Endothelial cell of umbilical vein (primary cell): ENCODE data around the gene ZNF648. TPM values are rescaled to one million over a fixed set of nuclear protein-coding genes. Genes with fewer than 3 reads are reported as not detected.

Experiments
- BruUV-seq: library from RNA; stranded (reverse); fragments of 400-500 nt; replicated peaks from 2 replicates; lab custom pipeline; 2021; lab: Mats Ljungman, UMichigan
- CTCF ChIA-PET: fragments of 300-600, 350-600 bp; sonication (Branson Sonifier 250); formaldehyde crosslinking; loops from one replicate; lab custom pipeline; 2021; ENCODE audit warnings: antibody characterized with exemption, inconsistent platforms; lab: Charles Lee
- POLR2A ChIA-PET: fragments of 300-600, 350-600 bp; sonication (Branson Sonifier 250); formaldehyde crosslinking; loops from one replicate; lab custom pipeline; 2021; ENCODE audit warnings: antibody characterized with exemption, inconsistent platforms; lab: Charles Lee
- DNase-seq: peaks from one replicate; pipeline ENCODE4 v3.0.0-alpha.2; 2011; ENCODE audit warnings: low read depth, low spot score
- FAIRE-seq: peaks from 2 replicates; lab custom pipeline; 2011; peaks lifted over from hg19 to GRCh38; lab: Jason Lieb, UNC
- H2AFZ ChIP-seq: 2 replicates; pipeline ENCODE4 v1.6.0; 2012; ENCODE audit warnings: low read depth, low read length, control low read depth, inconsistent platforms
- H3K27ac ChIP-seq: 2 replicates; pipeline ENCODE4 v1.5.1; 2011; ENCODE audit warnings: low read depth, mild to moderate bottlenecking, control low read depth, low read length, moderate library complexity; ENCODE audit not compliant: insufficient read depth
- H3K27me3 ChIP-seq, 2 experiments: 2 replicates each; pipeline versions ENCODE4 v1.6.0 to v1.6.1; 2011; ENCODE audit warnings: low read length in 2 of 2, mixed read lengths in 1 of 2; ENCODE audit not compliant: control insufficient read depth in 2 of 2, insufficient read depth in 2 of 2
- H3K36me3 ChIP-seq, 2 experiments: 2 replicates in 1 of 2; 3 replicates in 1 of 2; pipeline ENCODE4 v1.5.1; 2011; ENCODE audit warnings: low read length in 2 of 2, mild to moderate bottlenecking in 1 of 2, moderate library complexity in 1 of 2; ENCODE audit not compliant: control insufficient read depth in 2 of 2, insufficient read depth in 2 of 2; ENCODE audit errors: extremely low read depth in 1 of 2
- H3K4me1 ChIP-seq: 3 replicates; pipeline ENCODE4 v1.5.1; 2011; ENCODE audit warnings: mild to moderate bottlenecking, low read length; ENCODE audit not compliant: control insufficient read depth, insufficient read depth; ENCODE audit errors: extremely low read depth
- H3K4me2 ChIP-seq: 2 replicates; pipeline ENCODE4 v1.6.1; 2011; ENCODE audit warnings: low read length, control low read depth, mixed read lengths; ENCODE audit not compliant: insufficient read depth
- H3K4me3 ChIP-seq, 3 experiments: fragments of 200-600 bp in 1 of 3; sonication (generic), shearing (Covaris generic) in 1 of 3; replicated peaks in 1 of 3; 2 replicates each; pipeline ENCODE4 v1.5.1; 2011 to 2016; ENCODE audit warnings: control low read depth in 3 of 3, low read length in 3 of 3, mild to moderate bottlenecking in 2 of 3, inconsistent platforms in 1 of 3, low read depth in 1 of 3, moderate library complexity in 1 of 3; ENCODE audit not compliant: insufficient read depth in 1 of 3
- H3K79me2 ChIP-seq: 2 replicates; pipeline ENCODE4 v1.6.0; 2012; ENCODE audit warnings: low read length, inconsistent platforms; ENCODE audit not compliant: control insufficient read depth, insufficient read depth
- H3K9ac ChIP-seq: replicated peaks from 2 replicates; pipeline ENCODE3; 2011; ENCODE audit warnings: low read length, control low read depth; ENCODE audit not compliant: insufficient read depth; ENCODE audit errors: extremely low read depth
- H3K9me1 ChIP-seq: replicated peaks from 3 replicates; pipeline ENCODE4 v1.6.0; 2011; ENCODE audit warnings: mild to moderate bottlenecking, low read length; ENCODE audit not compliant: control insufficient read depth, insufficient read depth; ENCODE audit errors: extremely low read depth
- H3K9me3 ChIP-seq: replicated peaks from 2 replicates; pipeline ENCODE4 v1.5.1; 2012; ENCODE audit warnings: low read length, inconsistent platforms; ENCODE audit not compliant: control insufficient read depth, insufficient read depth
- H4K20me1 ChIP-seq: replicated peaks from 2 replicates; pipeline ENCODE3; 2011; ENCODE audit warnings: mild to moderate bottlenecking, low read length; ENCODE audit not compliant: control insufficient read depth, insufficient read depth; ENCODE audit errors: extremely low read depth
- CTCF ChIP-seq, 2 donors: IDR thresholded peaks; 1 replicate in 1 of 2; 2 replicates in 1 of 2; pipeline ENCODE4 v1.5.1; 2011; ENCODE audit warnings: low read length in 2 of 2, mild to moderate bottlenecking in 2 of 2, moderate library complexity in 2 of 2, control low read depth in 1 of 2, inconsistent platforms in 1 of 2, low read depth in 1 of 2; ENCODE audit not compliant: insufficient read depth in 1 of 2; ENCODE audit errors: extremely low read depth in 1 of 2
- FOS ChIP-seq: IDR thresholded peaks from 2 replicates; pipeline ENCODE4 v1.6.1; 2011; ENCODE audit warnings: mild to moderate bottlenecking, low read length, moderate library complexity, borderline replicate concordance; ENCODE audit not compliant: insufficient read depth
- GATA2 ChIP-seq: IDR thresholded peaks from 2 replicates; pipeline ENCODE4 v1.7.0; 2011; ENCODE audit warnings: low read depth, mild to moderate bottlenecking, moderate library complexity, mixed read lengths, low read length; ENCODE audit not compliant: insufficient read length, insufficient read depth
- JUN ChIP-seq: IDR thresholded peaks from 2 replicates; pipeline ENCODE4 v1.6.1; 2011; ENCODE audit warnings: borderline replicate concordance, low read depth; ENCODE audit not compliant: insufficient read length, insufficient read depth
- MYC ChIP-seq: IDR thresholded peaks from one replicate; pipeline ENCODE4 v1.6.1; 2011; ENCODE audit warnings: mild to moderate bottlenecking, low read depth, low read length
- POLR2A ChIP-seq: IDR thresholded peaks from 2 replicates; pipeline ENCODE4 v1.6.1; 2012; ENCODE audit warnings: low read depth, mild to moderate bottlenecking, control low read depth, low read length
- POLR2AphosphoS5 ChIP-seq: IDR thresholded peaks from 2 replicates; pipeline ENCODE4 v1.6.1; 2012; ENCODE audit warnings: low read depth, mild to moderate bottlenecking, control low read depth, low read length, moderate library complexity; ENCODE audit not compliant: insufficient read depth
- dilution Hi-C: fragments of 300-500 bp; cut with MboI; formaldehyde crosslinking; loops from one replicate; pipeline ENCODE4 v1.15.0; 2019; ENCODE audit warnings: low sequenced_read_pairs; ENCODE audit not compliant: extremely low pct_ligation_motif_present
- intact Hi-C: fragments of 100-400 bp; cut with micrococcal nuclease; formaldehyde crosslinking; loops from one replicate; pipeline ENCODE4 v1.10.0; 2022
- polyA plus RNA-seq, 4 experiments: library from polyadenylated mRNA; depleted of rRNA in 3 of 4; stranded (reverse) in 3 of 4; unstranded in 1 of 4; fragments of >200 nt; gene quantifications; 2 replicates each; pipeline versions ENCODE4 v1.2.1 to v1.2.3, GENCODE V29; 2011 to 2012; ENCODE audit warnings: missing spikeins in 1 of 4
- total RNA-seq: library from RNA; stranded (reverse); gene quantifications from 2 replicates; pipeline ENCODE4 v1.2.3, GENCODE V29; 2021
- TF ChIP-seq, protein P1 (sequence below): IDR thresholded peaks from 2 replicates; pipeline ENCODE4 v1.6.1; 2011; ENCODE audit not compliant: insufficient read depth, insufficient read length

Gene ZNF648
- total and polyA plus RNA-seq, 2 donors (not counting 3 experiments of a cell fraction or from before 2014, with no cell fraction given), result not detected

DNA sequence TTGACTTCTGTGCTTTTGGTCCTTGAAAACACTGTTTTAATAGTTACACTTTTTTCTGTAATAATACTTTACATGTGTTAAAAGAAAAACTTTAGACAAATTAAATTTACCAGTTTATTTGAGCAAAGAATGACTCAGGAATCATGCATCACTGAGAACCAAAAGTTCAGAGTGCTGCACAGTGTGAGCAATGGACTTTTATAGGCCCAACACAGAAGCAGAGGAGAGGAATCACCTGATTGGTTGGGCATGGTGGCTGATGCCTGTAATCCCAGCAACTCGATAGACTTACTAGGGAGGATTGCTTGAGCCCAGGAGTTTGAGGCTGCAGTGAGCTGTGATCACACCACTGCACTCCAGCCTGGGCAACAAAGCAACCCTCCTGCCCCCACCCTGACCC, 29.3 kb downstream of the ZNF648 start:
- TF ChIP-seq, protein P1, sequence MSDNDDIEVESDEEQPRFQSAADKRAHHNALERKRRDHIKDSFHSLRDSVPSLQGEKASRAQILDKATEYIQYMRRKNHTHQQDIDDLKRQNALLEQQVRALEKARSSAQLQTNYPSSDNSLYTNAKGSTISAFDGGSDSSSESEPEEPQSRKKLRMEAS, result no peak
- no peak for TF ChIP-seq FOS
- no peak for TF ChIP-seq MYC
- no peak for TF ChIP-seq CTCF (IDR thresholded peaks at IDR 0.05; ENCODE audit: extremely low read depth in 1 of 2, insufficient read depth in 1 of 2, low read depth in 1 of 2, low read length in 2 of 2)
- TF ChIP-seq POLR2AphosphoS5, result no peak
- no peak for TF ChIP-seq GATA2
- no peak for TF ChIP-seq POLR2A
- no peak for TF ChIP-seq JUN
- no peak overlapping the region for H3K4me3 ChIP-seq
- no peaks in the 10 kb centered on the region for H3K36me3 ChIP-seq
- FAIRE-seq (no peak), DNase-seq (no peak)
- no peak overlapping the region for H3K9ac ChIP-seq
- ChIA-PET CTCF (interaction anchor here (1.2 kb wide), 1 partner anchor 22 kb away, joined by 3 read pairs; no protein-coding TSS in a partner anchor), POLR2A (no interaction called here)
- no peaks in the 10 kb centered on the region for H3K4me1 ChIP-seq
- H3K79me2 ChIP-seq, result no peaks in the 10 kb centered on the region
- H2AFZ ChIP-seq, result no peak overlapping the region
- no peaks in the 10 kb centered on the region for H3K27me3 ChIP-seq
- no peak overlapping the region for H3K4me2 ChIP-seq
- no peaks in the 10 kb centered on the region for H4K20me1 ChIP-seq
- dilution Hi-C loops, result no loop called here
- no peaks in the 10 kb centered on the region for H3K9me3 ChIP-seq
- intact Hi-C loops, result no loop called here
- H3K9me1 ChIP-seq, result no peaks in the 10 kb centered on the region
- no TSS peak for BruUV-seq
- no peak overlapping the region for H3K27ac ChIP-seq
